ENCODE measurements around the gene ZNF497. TPM values are rescaled to one million over a fixed set of nuclear protein-coding genes. Genes with fewer than 3 reads are reported as not detected.
A peak's percentile ranks its signal among the peaks of the same experiment; 100 is the strongest.

Gene ZNF497
- total and polyA plus RNA-seq, 2 of the 13 experiments (the other 11 are each of a cell fraction or from before 2014, with no cell fraction given) = 1.5 to 1.9 TPM

DNA sequence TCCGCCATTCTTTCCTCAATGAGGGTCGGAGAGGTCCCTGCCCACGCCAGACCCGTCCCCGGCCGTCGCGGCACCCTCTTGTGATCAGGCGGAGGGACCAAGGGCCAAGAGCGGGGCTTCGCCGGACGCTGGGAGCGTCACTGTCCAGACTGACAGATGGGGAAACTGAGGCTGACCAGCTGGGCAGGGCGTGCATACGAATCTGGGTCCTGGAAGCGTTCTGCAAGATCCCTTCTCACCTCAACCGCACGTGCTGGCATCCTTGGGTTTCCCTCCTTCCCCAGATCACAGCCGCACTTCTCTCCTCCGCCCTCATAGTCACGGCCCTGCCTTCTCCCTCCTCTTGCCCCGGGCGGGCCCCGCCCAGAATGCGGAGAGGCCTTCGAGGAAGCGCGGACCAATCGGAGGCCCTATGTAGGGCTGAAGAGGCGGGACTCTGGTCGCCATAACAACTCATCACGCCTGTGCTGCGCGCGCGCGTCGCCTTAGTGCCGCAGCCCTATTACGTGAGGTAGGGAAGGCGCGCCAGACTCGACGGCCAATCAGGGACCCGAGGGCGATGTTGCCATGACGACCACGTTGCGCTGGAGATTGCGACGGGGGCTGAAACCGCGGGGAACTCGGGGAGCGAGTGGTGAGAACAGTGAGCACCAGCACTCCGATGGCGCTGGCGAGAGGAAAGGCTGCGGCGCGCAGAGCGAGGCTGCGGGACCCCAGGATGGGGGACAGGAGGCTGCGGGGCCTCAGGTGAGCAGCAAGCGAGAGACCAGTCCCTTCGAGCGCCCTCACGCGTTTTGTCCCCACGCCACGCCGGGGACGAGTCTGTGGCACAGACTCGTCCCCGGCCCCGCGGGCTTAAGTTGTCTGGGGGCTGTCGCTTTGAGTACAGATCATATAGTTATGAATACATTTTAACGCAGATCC, 38.6 kb upstream of the ZNF497 start (continued):
- TF ChIP-seq, protein P1, sequence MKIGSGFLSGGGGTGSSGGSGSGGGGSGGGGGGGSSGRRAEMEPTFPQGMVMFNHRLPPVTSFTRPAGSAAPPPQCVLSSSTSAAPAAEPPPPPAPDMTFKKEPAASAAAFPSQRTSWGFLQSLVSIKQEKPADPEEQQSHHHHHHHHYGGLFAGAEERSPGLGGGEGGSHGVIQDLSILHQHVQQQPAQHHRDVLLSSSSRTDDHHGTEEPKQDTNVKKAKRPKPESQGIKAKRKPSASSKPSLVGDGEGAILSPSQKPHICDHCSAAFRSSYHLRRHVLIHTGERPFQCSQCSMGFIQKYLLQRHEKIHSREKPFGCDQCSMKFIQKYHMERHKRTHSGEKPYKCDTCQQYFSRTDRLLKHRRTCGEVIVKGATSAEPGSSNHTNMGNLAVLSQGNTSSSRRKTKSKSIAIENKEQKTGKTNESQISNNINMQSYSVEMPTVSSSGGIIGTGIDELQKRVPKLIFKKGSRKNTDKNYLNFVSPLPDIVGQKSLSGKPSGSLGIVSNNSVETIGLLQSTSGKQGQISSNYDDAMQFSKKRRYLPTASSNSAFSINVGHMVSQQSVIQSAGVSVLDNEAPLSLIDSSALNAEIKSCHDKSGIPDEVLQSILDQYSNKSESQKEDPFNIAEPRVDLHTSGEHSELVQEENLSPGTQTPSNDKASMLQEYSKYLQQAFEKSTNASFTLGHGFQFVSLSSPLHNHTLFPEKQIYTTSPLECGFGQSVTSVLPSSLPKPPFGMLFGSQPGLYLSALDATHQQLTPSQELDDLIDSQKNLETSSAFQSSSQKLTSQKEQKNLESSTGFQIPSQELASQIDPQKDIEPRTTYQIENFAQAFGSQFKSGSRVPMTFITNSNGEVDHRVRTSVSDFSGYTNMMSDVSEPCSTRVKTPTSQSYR (CRISPR knock-in tag; IDR thresholded peaks at IDR 0.05; ENCODE audit: borderline replicate concordance) = no peak
- TF ChIP-seq NFYB (CRISPR knock-in tag; IDR thresholded peaks at IDR 0.05) = peak; percentile 96
- peak; percentile 50 for TF ChIP-seq ZFX (CRISPR knock-in tag; IDR thresholded peaks at IDR 0.05; ENCODE audit: low read depth)
- TF ChIP-seq TBX2 (CRISPR knock-in tag; IDR thresholded peaks at IDR 0.05; ENCODE audit: borderline replicate concordance) = peak; percentile 89
- TF ChIP-seq, protein P2, sequence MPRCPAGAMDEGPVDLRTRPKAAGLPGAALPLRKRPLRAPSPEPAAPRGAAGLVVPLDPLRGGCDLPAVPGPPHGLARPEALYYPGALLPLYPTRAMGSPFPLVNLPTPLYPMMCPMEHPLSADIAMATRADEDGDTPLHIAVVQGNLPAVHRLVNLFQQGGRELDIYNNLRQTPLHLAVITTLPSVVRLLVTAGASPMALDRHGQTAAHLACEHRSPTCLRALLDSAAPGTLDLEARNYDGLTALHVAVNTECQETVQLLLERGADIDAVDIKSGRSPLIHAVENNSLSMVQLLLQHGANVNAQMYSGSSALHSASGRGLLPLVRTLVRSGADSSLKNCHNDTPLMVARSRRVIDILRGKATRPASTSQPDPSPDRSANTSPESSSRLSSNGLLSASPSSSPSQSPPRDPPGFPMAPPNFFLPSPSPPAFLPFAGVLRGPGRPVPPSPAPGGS (CRISPR knock-in tag; IDR thresholded peaks at IDR 0.05) = peak; percentile 55; the same call in 1 of the 2 replicates
- TF ChIP-seq ZNF263 (CRISPR knock-in tag; IDR thresholded peaks at IDR 0.05) = 0 out of 2 replicates have a peak, but pooled peaks have one; percentile 44
- TF ChIP-seq POLR2A (IDR thresholded peaks at IDR 0.05; ENCODE audit: insufficient read depth in 1 of 2, low read depth in 2 of 2, low read length in 2 of 2) = peak; percentile 76 to 90
- no peak for TF ChIP-seq ZNF33A (CRISPR knock-in tag; IDR thresholded peaks at IDR 0.05; ENCODE audit: borderline replicate concordance)
- TF ChIP-seq, protein P3, sequence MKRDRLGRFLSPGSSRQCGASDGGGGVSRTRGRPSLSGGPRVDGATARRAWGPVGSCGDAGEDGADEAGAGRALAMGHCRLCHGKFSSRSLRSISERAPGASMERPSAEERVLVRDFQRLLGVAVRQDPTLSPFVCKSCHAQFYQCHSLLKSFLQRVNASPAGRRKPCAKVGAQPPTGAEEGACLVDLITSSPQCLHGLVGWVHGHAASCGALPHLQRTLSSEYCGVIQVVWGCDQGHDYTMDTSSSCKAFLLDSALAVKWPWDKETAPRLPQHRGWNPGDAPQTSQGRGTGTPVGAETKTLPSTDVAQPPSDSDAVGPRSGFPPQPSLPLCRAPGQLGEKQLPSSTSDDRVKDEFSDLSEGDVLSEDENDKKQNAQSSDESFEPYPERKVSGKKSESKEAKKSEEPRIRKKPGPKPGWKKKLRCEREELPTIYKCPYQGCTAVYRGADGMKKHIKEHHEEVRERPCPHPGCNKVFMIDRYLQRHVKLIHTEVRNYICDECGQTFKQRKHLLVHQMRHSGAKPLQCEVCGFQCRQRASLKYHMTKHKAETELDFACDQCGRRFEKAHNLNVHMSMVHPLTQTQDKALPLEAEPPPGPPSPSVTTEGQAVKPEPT (CRISPR knock-in tag; IDR thresholded peaks at IDR 0.05; ENCODE audit: low read depth) = 0 out of 2 replicates have a peak, but pooled peaks have one; percentile 18
- TF ChIP-seq ZNF788 (CRISPR knock-in tag; IDR thresholded peaks at IDR 0.05; ENCODE audit: borderline replicate concordance) = peak; percentile 80; the same call in 1 of the 2 replicates
- TF ChIP-seq, protein P4, sequence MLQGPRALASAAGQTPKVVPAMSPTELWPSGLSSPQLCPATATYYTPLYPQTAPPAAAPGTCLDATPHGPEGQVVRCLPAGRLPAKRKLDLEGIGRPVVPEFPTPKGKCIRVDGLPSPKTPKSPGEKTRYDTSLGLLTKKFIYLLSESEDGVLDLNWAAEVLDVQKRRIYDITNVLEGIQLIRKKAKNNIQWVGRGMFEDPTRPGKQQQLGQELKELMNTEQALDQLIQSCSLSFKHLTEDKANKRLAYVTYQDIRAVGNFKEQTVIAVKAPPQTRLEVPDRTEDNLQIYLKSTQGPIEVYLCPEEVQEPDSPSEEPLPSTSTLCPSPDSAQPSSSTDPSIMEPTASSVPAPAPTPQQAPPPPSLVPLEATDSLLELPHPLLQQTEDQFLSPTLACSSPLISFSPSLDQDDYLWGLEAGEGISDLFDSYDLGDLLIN (CRISPR knock-in tag; IDR thresholded peaks at IDR 0.05; ENCODE audit: borderline replicate concordance) = no peak
- peak; percentile 68; the same call in 1 of the 2 replicates for TF ChIP-seq ZKSCAN8 (CRISPR knock-in tag; IDR thresholded peaks at IDR 0.05; ENCODE audit: borderline replicate concordance)
- TF ChIP-seq MXD4 (CRISPR knock-in tag; IDR thresholded peaks at IDR 0.05) = 0 out of 2 replicates have a peak, but pooled peaks have one; percentile 40
- TF ChIP-seq, protein P5, sequence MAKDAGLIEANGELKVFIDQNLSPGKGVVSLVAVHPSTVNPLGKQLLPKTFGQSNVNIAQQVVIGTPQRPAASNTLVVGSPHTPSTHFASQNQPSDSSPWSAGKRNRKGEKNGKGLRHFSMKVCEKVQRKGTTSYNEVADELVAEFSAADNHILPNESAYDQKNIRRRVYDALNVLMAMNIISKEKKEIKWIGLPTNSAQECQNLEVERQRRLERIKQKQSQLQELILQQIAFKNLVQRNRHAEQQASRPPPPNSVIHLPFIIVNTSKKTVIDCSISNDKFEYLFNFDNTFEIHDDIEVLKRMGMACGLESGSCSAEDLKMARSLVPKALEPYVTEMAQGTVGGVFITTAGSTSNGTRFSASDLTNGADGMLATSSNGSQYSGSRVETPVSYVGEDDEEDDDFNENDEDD (CRISPR knock-in tag; IDR thresholded peaks at IDR 0.05; ENCODE audit: borderline replicate concordance) = peak; percentile 82
- no peak for TF ChIP-seq FOXM1 (CRISPR knock-in tag; IDR thresholded peaks at IDR 0.05)
- no peak for TF ChIP-seq ZSCAN12 (CRISPR knock-in tag; IDR thresholded peaks at IDR 0.05)
- peak; percentile 99 for TF ChIP-seq RFXAP (CRISPR knock-in tag; IDR thresholded peaks at IDR 0.05; ENCODE audit: borderline replicate concordance)
- peak; percentile 51; the same call in 1 of the 2 replicates for TF ChIP-seq DR1 (CRISPR knock-in tag; IDR thresholded peaks at IDR 0.05)
